GM23338 (cell line): ENCODE data around the gene ATP10A. TPM values are rescaled to one million over a fixed set of nuclear protein-coding genes. Genes with fewer than 3 reads are reported as not detected.

Experiments
- ATAC-seq: fragments of 200-7000 bp; cut with Tn5 transposase; 3 replicates; pipeline ENCODE4 v1.9.1; 2020
- DNase-seq: peaks from one replicate; pipeline ENCODE4 v3.0.0-alpha.2; 2015; ENCODE audit warnings: low spot score
- H2AFZ ChIP-seq: fragments of 200-600 bp; sonication (generic); 2 replicates; pipeline ENCODE4 v1.8.0; 2016; ENCODE audit warnings: antibody characterized with exemption, mild to moderate bottlenecking, moderate library complexity
- H3F3A ChIP-seq: fragments of 200-600 bp; sonication (generic); replicated peaks from 2 replicates; pipeline ENCODE4 v1.8.0; 2017; ENCODE audit warnings: antibody characterized with exemption, mixed run types, low read depth
- H3K27ac ChIP-seq: fragments of 200-600 bp; sonication (generic); 2 replicates; pipeline ENCODE4 v1.6.1; 2016; ENCODE audit warnings: low read depth
- H3K27me3 ChIP-seq: fragments of 200-600 bp; sonication (generic); 2 replicates; pipeline ENCODE4 v1.8.0; 2016; ENCODE audit warnings: mild to moderate bottlenecking, mixed run types, moderate library complexity; ENCODE audit not compliant: insufficient read depth
- H3K36me3 ChIP-seq: fragments of 200-600 bp; sonication (generic); 2 replicates; pipeline ENCODE4 v1.8.0; 2016; ENCODE audit warnings: mild to moderate bottlenecking; ENCODE audit not compliant: insufficient read depth
- H3K4me1 ChIP-seq: fragments of 200-600 bp; sonication (generic); 2 replicates; pipeline ENCODE4 v1.8.0; 2016; ENCODE audit warnings: mild to moderate bottlenecking, moderate library complexity; ENCODE audit not compliant: insufficient read depth
- H3K4me2 ChIP-seq: fragments of 200-600 bp; sonication (generic); 2 replicates; pipeline ENCODE4 v1.7.1; 2017; ENCODE audit warnings: mixed run types
- H3K4me3 ChIP-seq: fragments of 200-600 bp; sonication (generic); 2 replicates; pipeline ENCODE4 v1.6.1; 2016; ENCODE audit warnings: mixed run types
- H3K79me2 ChIP-seq: fragments of 200-600 bp; sonication (generic); replicated peaks from 2 replicates; pipeline ENCODE4 v1.8.0; 2017; ENCODE audit warnings: mild to moderate bottlenecking; ENCODE audit not compliant: insufficient read depth
- H3K9me2 ChIP-seq: fragments of 200-600 bp; sonication (generic); 2 replicates; pipeline ENCODE4 v1.8.0; 2017; ENCODE audit not compliant: insufficient read depth
- H4K20me1 ChIP-seq: fragments of 200-600 bp; sonication (generic); replicated peaks from 2 replicates; pipeline ENCODE4 v1.8.0; 2017; ENCODE audit warnings: mild to moderate bottlenecking; ENCODE audit not compliant: insufficient read depth
- H3K27ac Mint-ChIP-seq: 2 replicates; pipeline ENCODE4 v1.8.0; 2020; ENCODE audit warnings: inconsistent platforms, mild to moderate bottlenecking, moderate library complexity, mixed read lengths
- H3K27me3 Mint-ChIP-seq: 3 replicates; pipeline ENCODE4 v1.8.0; 2022; ENCODE audit warnings: low read depth, mild to moderate bottlenecking, moderate library complexity, mixed read lengths, inconsistent platforms; ENCODE audit not compliant: insufficient read depth, poor library complexity
- H3K36me3 Mint-ChIP-seq: 3 replicates; pipeline ENCODE4 v1.8.0; 2021; ENCODE audit warnings: low read depth, mild to moderate bottlenecking, inconsistent platforms, moderate library complexity, mixed read lengths
- H3K4me1 Mint-ChIP-seq: 3 replicates; pipeline ENCODE4 v1.8.0; 2020; ENCODE audit warnings: mild to moderate bottlenecking, inconsistent platforms, mixed read lengths
- H3K4me3 Mint-ChIP-seq: 3 replicates; pipeline ENCODE4 v1.8.0; 2021; ENCODE audit warnings: moderate library complexity, mild to moderate bottlenecking, inconsistent platforms, mixed read lengths
- H3K9me3 Mint-ChIP-seq: 3 replicates; pipeline ENCODE4 v1.8.0; 2020; ENCODE audit warnings: moderate library complexity, mild to moderate bottlenecking, inconsistent platforms, mixed read lengths
- CREB1 ChIP-seq: fragments of 250-450 bp; sonication (Bioruptor Pico); IDR thresholded peaks from 2 replicates; pipeline ENCODE4 v1.5.0; 2020; ENCODE audit warnings: low read depth, mild to moderate bottlenecking, moderate library complexity
- EZH2 ChIP-seq: fragments of 200-600 bp; sonication (generic); IDR thresholded peaks from one replicate; pipeline ENCODE4 v1.8.0; 2017; ENCODE audit warnings: antibody characterized with exemption, mild to moderate bottlenecking, low read depth; ENCODE audit not compliant: unreplicated experiment
- EZH2phosphoT487 ChIP-seq: fragments of 200-600 bp; sonication (generic); IDR thresholded peaks from one replicate; pipeline ENCODE4 v1.8.1; 2018; ENCODE audit warnings: antibody characterized with exemption; ENCODE audit not compliant: unreplicated experiment
- JUNB ChIP-seq: IDR thresholded peaks from one replicate; pipeline ENCODE4 v1.6.1; 2016; ENCODE audit warnings: antibody characterized with exemption; ENCODE audit not compliant: unreplicated experiment
- NANOG ChIP-seq: IDR thresholded peaks from 2 replicates; pipeline ENCODE4 v1.6.1; 2016; ENCODE audit warnings: antibody characterized with exemption, borderline replicate concordance
- POLR2AphosphoS5 ChIP-seq: IDR thresholded peaks from 2 replicates; pipeline ENCODE4 v1.6.1; 2016; ENCODE audit warnings: antibody characterized with exemption, low read depth
- STAT1 ChIP-seq: IDR thresholded peaks from one replicate; pipeline ENCODE4 v1.6.1; 2016; ENCODE audit warnings: antibody characterized with exemption; ENCODE audit not compliant: unreplicated experiment
- ZNF331 ChIP-seq: fragments of 250-450 bp; sonication (Bioruptor Pico); IDR thresholded peaks from 2 replicates; pipeline ENCODE4 v1.5.0; 2020; ENCODE audit warnings: low read depth, mild to moderate bottlenecking, moderate library complexity
- polyA plus RNA-seq: library from polyadenylated mRNA; unstranded; fragments of >200 nt; fragmentation: Nextera tagmentation; extraction: Ambion mirVana; gene quantifications from 2 replicates; pipeline ENCODE4 v1.2.1, GENCODE V29; 2016
- total RNA-seq: library from RNA; depleted of rRNA; stranded (reverse); fragments of >200 nt; shearing (Covaris generic); gene quantifications from 2 replicates; pipeline ENCODE4 v1.2.3, GENCODE V29; 2014
- TF ChIP-seq, protein P1 (sequence below): IDR thresholded peaks from one replicate; pipeline ENCODE4 v1.6.1; 2018; ENCODE audit warnings: antibody characterized with exemption; ENCODE audit not compliant: unreplicated experiment
- TF ChIP-seq, protein P2 (sequence below): IDR thresholded peaks from 2 replicates; pipeline ENCODE4 v1.6.1; 2016; ENCODE audit warnings: antibody characterized with exemption
- TF ChIP-seq, protein P3 (sequence below), 2 experiments: fragments of 200-600 bp in 1 of 2; sonication (generic) in 1 of 2; conservative IDR thresholded peaks; 2 replicates each; pipeline versions ENCODE4 v1.5.1 to v1.6.1; 2016 to 2017; ENCODE audit warnings: antibody characterized with exemption in 2 of 2, low read depth in 2 of 2, mild to moderate bottlenecking in 2 of 2, moderate library complexity in 1 of 2

Gene ATP10A
- total and polyA plus RNA-seq, 2 experiments from 2014 or later = 0.36 to 5.6 TPM

DNA sequence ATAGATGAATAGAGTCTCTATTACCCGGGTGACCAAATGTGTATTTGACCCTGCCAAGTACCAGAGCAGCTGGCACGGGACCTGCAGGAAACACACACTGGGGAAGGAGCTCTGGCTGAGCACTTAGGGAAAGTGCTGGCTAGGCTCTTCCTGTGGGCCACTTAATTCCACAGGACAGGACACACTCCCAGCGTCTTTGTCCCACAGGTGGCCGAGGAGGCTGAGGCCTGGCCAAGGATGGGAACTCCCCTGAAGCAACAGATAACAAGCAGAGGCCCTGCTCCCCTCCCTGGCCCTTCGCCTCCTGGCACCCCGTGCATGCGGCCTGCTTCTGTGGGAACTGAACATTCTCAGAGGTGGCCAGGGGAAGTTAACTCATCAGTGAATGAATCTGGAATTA, 180.8 kb downstream of the ATP10A start:
- no peak for DNase-seq
- peaks cover 8% of the 10 kb centered on the region for H3K27me3 Mint-ChIP-seq
- H3K4me1 ChIP-seq = no peaks in the 10 kb centered on the region; the same call in 1 of the 2 replicates
- H3K36me3 Mint-ChIP-seq = peaks cover 13% of the 10 kb centered on the region
- no peak overlapping the region for H3K4me3 Mint-ChIP-seq
- no peaks in the 10 kb centered on the region for H3K79me2 ChIP-seq
- no peak overlapping the region for H3K4me3 ChIP-seq
- no peaks in the 10 kb centered on the region for H4K20me1 ChIP-seq
- no peak overlapping the region for H3K4me2 ChIP-seq
- ATAC-seq = no peak
- peaks cover 24% of the 10 kb centered on the region for H3K4me1 Mint-ChIP-seq
- TF ChIP-seq, protein P1, sequence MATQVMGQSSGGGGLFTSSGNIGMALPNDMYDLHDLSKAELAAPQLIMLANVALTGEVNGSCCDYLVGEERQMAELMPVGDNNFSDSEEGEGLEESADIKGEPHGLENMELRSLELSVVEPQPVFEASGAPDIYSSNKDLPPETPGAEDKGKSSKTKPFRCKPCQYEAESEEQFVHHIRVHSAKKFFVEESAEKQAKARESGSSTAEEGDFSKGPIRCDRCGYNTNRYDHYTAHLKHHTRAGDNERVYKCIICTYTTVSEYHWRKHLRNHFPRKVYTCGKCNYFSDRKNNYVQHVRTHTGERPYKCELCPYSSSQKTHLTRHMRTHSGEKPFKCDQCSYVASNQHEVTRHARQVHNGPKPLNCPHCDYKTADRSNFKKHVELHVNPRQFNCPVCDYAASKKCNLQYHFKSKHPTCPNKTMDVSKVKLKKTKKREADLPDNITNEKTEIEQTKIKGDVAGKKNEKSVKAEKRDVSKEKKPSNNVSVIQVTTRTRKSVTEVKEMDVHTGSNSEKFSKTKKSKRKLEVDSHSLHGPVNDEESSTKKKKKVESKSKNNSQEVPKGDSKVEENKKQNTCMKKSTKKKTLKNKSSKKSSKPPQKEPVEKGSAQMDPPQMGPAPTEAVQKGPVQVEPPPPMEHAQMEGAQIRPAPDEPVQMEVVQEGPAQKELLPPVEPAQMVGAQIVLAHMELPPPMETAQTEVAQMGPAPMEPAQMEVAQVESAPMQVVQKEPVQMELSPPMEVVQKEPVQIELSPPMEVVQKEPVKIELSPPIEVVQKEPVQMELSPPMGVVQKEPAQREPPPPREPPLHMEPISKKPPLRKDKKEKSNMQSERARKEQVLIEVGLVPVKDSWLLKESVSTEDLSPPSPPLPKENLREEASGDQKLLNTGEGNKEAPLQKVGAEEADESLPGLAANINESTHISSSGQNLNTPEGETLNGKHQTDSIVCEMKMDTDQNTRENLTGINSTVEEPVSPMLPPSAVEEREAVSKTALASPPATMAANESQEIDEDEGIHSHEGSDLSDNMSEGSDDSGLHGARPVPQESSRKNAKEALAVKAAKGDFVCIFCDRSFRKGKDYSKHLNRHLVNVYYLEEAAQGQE = no peak
- TF ChIP-seq NANOG = no peak
- TF ChIP-seq, protein P2, sequence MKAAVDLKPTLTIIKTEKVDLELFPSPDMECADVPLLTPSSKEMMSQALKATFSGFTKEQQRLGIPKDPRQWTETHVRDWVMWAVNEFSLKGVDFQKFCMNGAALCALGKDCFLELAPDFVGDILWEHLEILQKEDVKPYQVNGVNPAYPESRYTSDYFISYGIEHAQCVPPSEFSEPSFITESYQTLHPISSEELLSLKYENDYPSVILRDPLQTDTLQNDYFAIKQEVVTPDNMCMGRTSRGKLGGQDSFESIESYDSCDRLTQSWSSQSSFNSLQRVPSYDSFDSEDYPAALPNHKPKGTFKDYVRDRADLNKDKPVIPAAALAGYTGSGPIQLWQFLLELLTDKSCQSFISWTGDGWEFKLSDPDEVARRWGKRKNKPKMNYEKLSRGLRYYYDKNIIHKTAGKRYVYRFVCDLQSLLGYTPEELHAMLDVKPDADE = no peak
- TF ChIP-seq ZNF331 = no peak
- no peaks in the 10 kb centered on the region for H3K27me3 ChIP-seq
- H3K36me3 ChIP-seq = no peaks in the 10 kb centered on the region
- peaks cover 11% of the 10 kb centered on the region for H3K9me3 Mint-ChIP-seq
- no peaks in the 10 kb centered on the region for H3K9me2 ChIP-seq
- H3F3A ChIP-seq = no peaks in the 10 kb centered on the region
- no peak overlapping the region for H3K27ac ChIP-seq
- H3K27ac Mint-ChIP-seq = no peak overlapping the region
- H2AFZ ChIP-seq = no peak overlapping the region

DNA sequence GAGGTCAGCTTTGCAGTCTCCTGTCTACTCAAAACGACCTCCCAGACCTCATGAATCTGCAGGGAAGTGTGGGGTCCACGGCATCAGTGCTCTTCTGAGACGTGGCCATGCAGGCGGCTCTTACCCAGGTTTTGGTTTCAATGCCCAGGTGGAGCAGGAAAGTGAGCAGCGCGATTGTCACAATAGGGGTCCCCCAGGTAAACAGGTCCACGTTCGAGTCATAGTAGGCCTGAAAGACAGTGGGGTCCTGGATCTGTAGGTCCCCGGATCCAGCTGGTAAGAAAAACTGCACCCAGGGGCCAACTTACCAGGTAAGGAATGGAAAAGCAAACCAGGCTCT, 182.5 kb downstream of the ATP10A start:
- no peak for TF ChIP-seq STAT1
- no peak for TF ChIP-seq POLR2AphosphoS5
- TF ChIP-seq EZH2phosphoT487 = no peak
- no peak for TF ChIP-seq ZNF331
- TF ChIP-seq JUNB = no peak
- no peak for TF ChIP-seq EZH2
- no peak for TF ChIP-seq NANOG
- TF ChIP-seq, protein P3, sequence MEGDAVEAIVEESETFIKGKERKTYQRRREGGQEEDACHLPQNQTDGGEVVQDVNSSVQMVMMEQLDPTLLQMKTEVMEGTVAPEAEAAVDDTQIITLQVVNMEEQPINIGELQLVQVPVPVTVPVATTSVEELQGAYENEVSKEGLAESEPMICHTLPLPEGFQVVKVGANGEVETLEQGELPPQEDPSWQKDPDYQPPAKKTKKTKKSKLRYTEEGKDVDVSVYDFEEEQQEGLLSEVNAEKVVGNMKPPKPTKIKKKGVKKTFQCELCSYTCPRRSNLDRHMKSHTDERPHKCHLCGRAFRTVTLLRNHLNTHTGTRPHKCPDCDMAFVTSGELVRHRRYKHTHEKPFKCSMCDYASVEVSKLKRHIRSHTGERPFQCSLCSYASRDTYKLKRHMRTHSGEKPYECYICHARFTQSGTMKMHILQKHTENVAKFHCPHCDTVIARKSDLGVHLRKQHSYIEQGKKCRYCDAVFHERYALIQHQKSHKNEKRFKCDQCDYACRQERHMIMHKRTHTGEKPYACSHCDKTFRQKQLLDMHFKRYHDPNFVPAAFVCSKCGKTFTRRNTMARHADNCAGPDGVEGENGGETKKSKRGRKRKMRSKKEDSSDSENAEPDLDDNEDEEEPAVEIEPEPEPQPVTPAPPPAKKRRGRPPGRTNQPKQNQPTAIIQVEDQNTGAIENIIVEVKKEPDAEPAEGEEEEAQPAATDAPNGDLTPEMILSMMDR (conservative IDR thresholded peaks at IDR 0.05; ENCODE audit: low read depth in 2 of 2) = no peak
- no peak for TF ChIP-seq CREB1 (CRISPR knock-in tag)
- TF ChIP-seq, protein P2 = no peak
- ATAC-seq = no peak

More for the DNA sequence above, 182.5 kb downstream of the ATP10A start:
- Histone ChIP-seq H3K27me3 (no peaks in the 10 kb centered on the region), H3K4me3 (no peak overlapping the region), H3K79me2 (no peaks in the 10 kb centered on the region), H2AFZ (no peak overlapping the region), H3F3A (no peaks in the 10 kb centered on the region), H3K4me1 (no peaks in the 10 kb centered on the region; the same call in 1 of the 2 replicates), H3K36me3 (no peaks in the 10 kb centered on the region), H3K4me2 (no peak overlapping the region), H3K27ac (no peak overlapping the region), H4K20me1 (no peaks in the 10 kb centered on the region), H3K9me2 (no peaks in the 10 kb centered on the region)
- DNase-seq = no peak
- H3K4me1 Mint-ChIP-seq = peaks cover 24% of the 10 kb centered on the region
- H3K9me3 Mint-ChIP-seq = peaks cover 11% of the 10 kb centered on the region
- no peak overlapping the region for H3K27ac Mint-ChIP-seq
- no peak overlapping the region for H3K4me3 Mint-ChIP-seq
- peaks cover 8% of the 10 kb centered on the region for H3K27me3 Mint-ChIP-seq
- peaks cover 13% of the 10 kb centered on the region for H3K36me3 Mint-ChIP-seq
